Neural progenitor cell (in vitro differentiated cells): Measurements from ENCODE around the gene GMDS.

Source experiments
- EZH2 ChIP-seq: fragments of 200-600 bp; sonication (generic); IDR thresholded peaks from 2 replicates; pipeline ENCODE4 v1.6.1; 2017; ENCODE audit warnings: antibody characterized with exemption, mild to moderate bottlenecking, moderate library complexity
- EZH2phosphoT487 ChIP-seq: fragments of 200-600 bp; sonication (generic); IDR thresholded peaks from 2 replicates; pipeline ENCODE4 v1.6.1; 2017; ENCODE audit warnings: antibody characterized with exemption
- TF ChIP-seq, protein P1 (sequence below): fragments of 200-600 bp; sonication (generic); IDR thresholded peaks from 2 replicates; pipeline ENCODE4 v1.5.1; 2017; ENCODE audit warnings: antibody characterized with exemption, mild to moderate bottlenecking

DNA sequence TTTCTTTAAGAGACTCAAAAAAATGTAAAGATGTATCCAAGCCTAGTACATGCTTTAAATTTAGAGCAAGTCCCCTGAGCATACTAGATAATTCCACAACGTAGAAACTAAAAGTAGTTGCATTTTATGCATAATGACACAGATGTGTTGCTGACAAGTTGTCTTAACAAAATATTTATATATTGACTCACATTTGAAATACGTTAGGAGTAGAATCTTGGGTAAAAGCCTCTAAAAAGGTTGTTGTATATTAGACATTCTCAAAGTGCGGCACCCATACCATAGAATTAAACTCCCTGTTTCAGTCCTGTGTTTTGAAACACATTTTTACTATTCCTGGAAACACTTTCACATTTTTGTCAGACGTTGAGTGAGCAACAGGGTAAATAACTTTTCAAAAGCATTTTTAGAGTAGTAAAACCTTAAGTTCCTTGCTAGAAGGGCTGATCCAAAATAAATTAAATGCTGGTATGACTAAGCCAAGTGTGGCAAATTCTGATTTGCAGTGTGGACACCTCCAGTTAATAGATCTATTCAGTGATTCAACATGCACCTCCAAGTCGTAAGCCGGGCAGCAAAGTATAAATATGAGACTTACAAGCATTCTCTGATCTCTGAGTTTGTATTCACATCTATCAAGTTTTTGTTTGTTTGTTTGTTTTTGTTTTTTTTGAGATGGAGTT lies 97.5 kb downstream of the GMDS start:
- TF ChIP-seq, protein P1, sequence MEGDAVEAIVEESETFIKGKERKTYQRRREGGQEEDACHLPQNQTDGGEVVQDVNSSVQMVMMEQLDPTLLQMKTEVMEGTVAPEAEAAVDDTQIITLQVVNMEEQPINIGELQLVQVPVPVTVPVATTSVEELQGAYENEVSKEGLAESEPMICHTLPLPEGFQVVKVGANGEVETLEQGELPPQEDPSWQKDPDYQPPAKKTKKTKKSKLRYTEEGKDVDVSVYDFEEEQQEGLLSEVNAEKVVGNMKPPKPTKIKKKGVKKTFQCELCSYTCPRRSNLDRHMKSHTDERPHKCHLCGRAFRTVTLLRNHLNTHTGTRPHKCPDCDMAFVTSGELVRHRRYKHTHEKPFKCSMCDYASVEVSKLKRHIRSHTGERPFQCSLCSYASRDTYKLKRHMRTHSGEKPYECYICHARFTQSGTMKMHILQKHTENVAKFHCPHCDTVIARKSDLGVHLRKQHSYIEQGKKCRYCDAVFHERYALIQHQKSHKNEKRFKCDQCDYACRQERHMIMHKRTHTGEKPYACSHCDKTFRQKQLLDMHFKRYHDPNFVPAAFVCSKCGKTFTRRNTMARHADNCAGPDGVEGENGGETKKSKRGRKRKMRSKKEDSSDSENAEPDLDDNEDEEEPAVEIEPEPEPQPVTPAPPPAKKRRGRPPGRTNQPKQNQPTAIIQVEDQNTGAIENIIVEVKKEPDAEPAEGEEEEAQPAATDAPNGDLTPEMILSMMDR, result no peak
- TF ChIP-seq EZH2phosphoT487 (no peak), EZH2 (no peak)
